ENCODE measurements around the gene TSNAXIP1.
"Not testable (repeated sequence)": the region's sequence is repeated elsewhere in the genome, so short reads cannot be mapped to it uniquely, and the experiment has no call there.

TSNAXIP1 gene

DNA sequence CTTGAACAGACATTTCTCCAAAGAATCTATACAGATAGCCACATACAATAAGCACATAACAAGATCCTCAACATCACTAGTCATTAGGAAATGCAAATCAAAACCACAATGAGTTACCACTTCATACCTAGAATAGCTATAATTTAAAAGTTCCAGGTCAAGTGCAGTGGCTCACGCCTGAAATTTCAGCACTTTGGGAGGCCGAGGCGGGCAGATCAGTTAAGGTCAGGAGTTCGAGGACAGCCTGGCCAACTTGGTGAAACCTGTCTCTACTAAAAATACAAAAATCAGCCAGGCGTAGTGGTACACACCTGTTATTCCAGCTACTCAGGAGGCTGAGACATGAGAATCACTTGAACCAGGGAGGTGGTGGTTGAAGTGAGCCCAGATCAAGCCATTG, 20.2 kb upstream of the TSNAXIP1 start:
- DNase-seq: no peak

DNA sequence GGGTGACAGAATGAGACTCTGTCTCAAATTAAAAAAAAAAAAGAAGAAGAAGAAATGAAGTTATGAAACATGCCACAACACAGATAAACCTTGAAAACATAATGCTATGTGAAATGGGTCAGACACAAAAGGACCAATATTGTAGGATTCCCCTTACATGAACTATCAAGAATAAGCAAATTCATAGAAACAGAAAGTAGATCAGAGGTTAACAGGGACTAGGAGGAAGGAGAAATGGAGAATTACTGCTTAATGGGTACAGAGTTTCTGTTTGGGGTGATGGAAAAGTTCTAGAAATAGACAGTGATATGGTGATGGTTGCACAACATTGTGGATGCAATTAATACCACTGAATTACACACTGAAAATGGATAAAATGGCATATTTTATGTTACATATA, 16.6 kb upstream of the TSNAXIP1 start:
- DNase-seq: no peak

- no peak for DNase-seq
Observed at GRCh38 chr16:67796099-67796718, 10.5 kb upstream of the TSNAXIP1 start.

DNA sequence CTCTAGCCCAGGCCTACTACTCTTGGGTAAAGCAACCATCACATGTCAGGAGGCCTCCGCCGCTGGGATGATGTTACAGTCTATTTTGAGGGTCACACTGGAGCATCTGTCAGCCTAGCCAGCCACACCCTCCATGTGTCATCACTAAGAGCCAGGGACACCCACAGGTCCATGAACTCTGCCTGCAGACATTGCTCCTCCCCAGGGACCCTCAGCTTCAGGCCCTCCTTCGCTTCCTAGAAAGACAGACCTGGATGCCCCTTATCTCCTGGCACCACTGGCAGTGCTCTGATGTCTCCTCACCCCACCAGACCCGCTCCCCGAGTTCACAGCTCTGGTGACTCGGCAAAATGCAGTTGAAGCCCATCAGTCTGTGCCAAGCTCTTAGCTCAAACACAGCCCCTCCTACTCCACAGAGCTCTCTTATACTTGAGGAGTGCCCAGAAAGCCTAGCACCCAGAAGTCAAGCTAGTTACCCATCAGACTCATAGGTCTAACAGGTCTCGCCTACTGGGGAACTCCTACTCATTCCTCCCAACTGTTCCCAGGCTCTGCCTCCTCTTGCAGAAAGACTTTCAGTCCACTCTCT, 6.3 kb upstream of the TSNAXIP1 start:
- no peak for DNase-seq

GRCh38 chr16:67801241-67801640, 5.4 kb upstream of the TSNAXIP1 start:
- no peak for DNase-seq

DNA sequence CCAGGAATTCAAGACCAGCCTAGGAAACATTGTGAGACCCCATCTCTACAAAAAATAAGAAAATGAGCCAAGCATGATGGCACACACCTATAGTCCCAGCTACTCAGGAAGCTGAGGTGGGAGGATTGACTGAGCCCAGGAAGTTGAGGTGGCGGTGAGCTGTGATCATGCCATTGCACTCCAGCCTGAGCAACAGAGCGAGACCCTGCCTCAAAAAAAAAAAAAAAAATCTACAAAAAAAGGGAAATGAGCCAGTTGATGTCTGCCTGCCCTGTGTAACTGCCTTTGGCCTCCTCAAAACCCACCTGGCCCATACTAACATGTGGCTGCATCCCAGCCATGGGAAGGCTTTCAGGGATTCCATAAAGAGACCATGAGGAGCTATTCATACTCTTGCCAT, 4.8 kb upstream of the TSNAXIP1 start:
- no peak for DNase-seq

DNA sequence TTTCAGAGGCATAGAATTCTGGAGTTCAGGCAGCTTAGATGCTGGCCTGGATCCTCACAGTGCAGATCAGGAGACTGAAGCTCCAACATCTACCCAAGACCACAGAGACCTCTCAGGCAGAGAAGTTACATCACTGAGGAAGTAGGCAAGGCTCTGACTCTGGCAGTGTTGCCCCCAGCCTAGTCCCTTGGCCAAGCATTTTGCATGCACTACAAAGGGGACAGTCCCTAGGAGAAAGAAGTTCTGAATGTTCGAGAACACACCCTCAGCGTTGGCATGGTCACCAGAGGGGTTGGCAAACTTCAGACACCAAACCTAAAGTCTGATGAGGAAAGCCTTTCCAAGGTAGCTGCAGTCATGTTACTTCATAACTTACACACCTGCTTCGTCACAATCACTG, 2.8 kb upstream of the TSNAXIP1 start:
- DNase-seq: no peak

DNA sequence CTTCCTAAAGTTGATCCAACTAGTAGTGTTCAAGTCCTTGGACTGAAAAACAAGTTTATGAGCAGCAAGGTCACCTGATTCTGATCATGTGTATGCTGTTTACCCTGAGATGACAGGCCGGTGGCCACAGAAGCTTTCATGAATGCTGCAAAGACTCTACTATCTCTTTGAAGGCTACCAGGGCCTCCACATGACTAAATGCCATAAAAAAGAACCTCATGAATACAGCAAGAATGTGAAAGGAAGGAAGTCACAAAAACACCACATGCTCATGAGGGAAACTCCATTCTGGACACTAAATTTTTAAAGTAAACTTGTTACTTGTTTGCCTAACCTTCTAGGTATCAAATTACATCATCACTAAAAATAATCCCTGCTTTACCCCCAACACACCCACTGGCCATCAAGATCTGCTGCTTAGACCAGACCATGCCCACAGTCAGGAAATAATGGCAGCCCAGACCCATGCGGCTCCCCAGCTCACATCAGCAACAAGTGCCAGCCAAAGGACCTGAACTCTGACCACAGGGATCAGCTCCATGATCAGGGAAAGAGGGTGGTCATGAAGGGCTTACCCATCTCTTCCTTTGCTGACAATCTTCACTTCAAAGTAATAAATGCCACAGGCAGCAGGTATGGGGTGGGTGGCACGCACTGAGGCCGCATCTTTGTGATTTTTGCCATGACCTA, 1.7 kb upstream of the TSNAXIP1 start:
- no peak for DNase-seq

DNA sequence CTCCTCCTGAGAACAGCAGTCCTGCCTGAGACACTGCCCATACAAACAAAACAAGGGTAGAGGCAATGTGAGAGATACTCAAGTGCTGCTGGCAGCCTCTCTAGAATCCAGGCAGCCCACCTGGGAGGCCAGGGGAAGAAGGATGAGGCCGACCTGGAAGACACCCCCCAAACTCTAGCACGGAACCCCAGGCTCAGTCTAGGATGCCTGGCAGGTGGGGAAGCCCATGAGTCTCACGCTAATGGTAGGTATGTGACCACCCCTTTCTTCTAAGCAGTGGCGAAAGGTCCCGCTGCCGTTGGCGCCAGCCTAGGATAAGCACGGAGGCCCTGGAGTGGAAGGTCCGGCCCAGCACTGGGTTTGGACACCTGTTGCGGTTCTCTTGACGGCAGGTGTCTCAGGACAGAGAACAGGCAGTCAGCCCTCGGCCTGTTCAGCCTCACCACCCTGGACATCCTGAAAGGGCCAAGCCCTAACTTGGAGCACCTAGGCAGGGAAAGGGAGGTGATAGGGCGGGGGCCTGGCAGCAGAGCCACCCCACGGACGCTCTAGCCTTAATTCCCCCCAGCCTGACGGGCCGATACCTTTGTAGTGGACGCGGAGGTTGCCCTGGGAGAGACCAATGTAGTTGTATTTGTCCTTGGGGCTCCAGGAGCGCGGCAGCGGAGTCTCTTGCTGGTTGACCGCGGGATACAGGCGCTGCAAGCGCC, 816 bp upstream of the TSNAXIP1 start:
- no peak for DNase-seq

GRCh38 chr16:67807148-67807682, 526 bp downstream of the TSNAXIP1 start:
- DNase-seq: no peak

GRCh38 chr16:67811899-67812298, 5.2 kb downstream of the TSNAXIP1 start:
- DNase-seq: no peak

GRCh38 chr16:67814567-67814966, 7.9 kb downstream of the TSNAXIP1 start:
- no peak for DNase-seq

DNA sequence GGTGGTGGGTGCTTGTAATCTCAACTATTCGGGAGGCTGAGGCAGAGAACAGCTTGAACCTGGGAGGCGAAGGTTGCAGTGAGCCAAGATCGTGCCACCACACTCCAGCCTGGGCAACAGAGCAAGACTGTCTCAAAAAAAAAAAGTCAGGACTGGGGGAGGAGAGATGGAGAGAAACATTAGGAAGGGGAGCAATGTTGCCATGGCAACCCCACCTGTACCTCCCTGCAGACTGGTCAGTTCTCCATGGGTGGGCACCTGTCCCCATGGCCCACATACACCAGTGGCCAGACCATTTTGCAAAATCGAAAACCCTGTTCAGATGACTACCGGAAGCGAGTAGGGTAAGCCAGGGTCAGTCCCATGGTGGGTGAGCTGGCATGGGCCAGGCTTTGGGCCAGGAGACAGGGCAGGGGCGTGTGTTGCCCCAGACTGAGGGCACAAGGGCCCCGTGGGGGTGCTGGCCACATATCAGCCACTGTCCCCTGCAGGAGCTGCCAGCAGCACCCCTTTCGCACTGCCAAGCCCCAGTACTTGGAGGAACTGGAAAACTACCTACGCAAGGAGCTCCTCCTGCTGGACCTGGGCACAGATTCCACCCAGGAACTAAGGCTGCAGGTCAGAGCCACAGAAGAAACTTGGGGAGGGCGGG, 14.0 kb downstream of the TSNAXIP1 start:
- DNase-seq: no peak

GRCh38 chr16:67822511-67822910, 15.8 kb downstream of the TSNAXIP1 start:
- no peak for DNase-seq

GRCh38 chr16:67825119-67825518, 18.4 kb downstream of the TSNAXIP1 start:
- DNase-seq: no peak

DNA sequence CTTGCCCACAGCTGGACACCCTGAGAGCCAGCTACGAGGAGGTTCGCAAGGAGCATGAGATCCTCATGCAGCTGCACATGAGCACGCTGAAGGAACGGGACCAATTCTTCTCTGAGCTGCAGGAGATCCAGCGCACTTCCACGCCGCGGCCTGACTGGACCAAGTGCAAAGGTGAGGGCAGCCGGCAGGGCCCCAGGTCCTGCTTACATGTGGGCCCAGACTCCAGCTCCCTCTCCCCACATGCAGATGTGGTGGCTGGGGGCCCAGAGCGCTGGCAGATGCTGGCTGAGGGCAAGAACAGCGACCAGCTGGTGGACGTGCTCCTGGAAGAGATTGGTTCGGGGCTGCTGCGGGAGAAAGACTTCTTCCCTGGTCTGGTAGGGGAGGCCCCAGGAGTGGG, 19.2 kb downstream of the TSNAXIP1 start:
- DNase-seq: no peak

GRCh38 chr16:67828651-67829050, 22.0 kb downstream of the TSNAXIP1 start:
- no peak for DNase-seq

DNA sequence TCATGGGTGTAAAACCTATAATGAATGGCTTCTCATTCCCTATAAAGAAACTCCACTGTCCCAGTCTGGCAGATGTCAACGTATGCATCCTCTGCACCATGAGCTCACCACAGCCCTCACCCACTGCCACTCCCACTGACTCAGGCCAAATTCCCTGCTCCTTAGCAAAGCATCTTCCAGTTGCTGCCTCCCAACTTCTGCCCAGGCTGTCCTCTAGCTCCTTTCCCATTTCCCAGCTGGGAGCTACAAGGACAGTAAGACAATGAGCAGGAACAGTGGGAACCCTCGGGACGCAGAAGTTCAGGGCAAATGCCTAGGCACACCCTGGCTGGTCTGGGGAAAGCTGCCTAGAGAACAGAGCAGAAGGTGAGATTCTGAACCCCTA, 26.3 kb downstream of the TSNAXIP1 start:
- no peak for DNase-seq

DNA sequence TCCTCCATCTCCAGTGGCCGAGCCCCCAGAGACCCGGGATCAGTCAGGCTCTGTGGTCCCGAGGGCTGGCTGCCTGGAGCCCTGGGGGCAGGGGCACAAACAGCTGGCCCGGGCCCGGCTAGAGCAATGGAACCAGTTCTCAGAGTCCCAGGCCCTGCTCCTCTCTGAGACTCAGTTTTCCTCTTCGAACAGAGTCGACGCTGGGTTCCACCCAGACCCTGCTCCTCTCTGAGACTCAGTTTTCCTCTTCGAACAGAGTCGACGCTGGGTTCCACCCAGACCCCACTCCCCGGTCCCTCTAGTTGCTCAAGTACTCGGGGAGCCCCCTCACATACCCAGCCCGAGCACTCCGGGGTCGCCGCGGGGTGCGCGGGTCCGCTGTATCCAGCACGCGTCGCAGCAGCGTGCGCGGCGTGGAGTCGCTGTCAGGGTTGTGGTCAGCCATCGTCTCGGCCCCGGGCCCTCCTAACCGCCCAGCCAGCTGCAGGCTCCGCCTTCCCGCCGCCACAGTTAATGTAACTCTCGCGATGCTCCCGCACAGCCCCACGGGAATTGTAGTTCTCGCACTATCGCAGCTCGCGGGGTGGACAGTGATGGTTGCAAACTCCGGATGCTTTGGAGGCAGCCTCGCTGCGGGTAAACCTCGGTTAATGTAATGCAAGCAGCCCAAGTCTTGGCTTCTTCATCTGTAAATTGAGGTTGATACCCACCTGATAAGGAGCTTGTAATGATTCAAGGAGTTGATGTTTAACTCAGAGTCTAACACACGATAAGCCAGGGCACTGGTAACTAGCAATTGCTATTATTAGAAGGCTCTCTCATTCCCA, 26.9 kb downstream of the TSNAXIP1 start:
- peak; percentile 67 for DNase-seq

DNA sequence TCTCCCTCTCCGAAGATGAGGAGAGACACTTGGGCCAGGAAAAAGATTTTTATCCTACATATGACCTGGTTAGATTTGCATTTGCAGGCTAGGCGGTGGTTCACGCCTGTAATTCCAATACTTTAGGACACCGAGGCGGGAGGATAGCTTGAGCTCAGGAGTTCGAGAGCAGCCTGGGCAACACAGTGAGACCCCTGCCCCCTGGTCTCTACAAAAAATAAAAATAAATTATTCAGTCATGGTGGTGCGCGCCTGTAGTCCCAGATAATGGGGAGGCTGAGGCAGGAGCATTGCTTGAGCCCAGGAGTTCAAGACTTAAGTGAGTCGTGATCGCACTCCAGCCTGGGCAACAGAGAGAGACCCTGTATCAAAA, 27.5 kb downstream of the TSNAXIP1 start:
- DNase-seq: no peak

- not testable (repeated sequence) for DNase-seq
Observed at GRCh38 chr16:67837190-67837589, 30.5 kb downstream of the TSNAXIP1 start.

- DNase-seq: no peak
Observed at GRCh38 chr16:67837811-67838210, 31.1 kb downstream of the TSNAXIP1 start.
